K562 treated with DMSO at 1 percent for 12 hours (cell line): ENCODE measurements around the gene KIF7. TPM values are rescaled to one million over a fixed set of nuclear protein-coding genes. Genes with fewer than 3 reads are reported as not detected.

Experiments
- total RNA-seq: library from RNA; unstranded; fragments of 300-600 nt; gene quantifications from 2 replicates; pipeline ENCODE4 v1.2.3, GENCODE V29; 2022; ENCODE audit not compliant: insufficient read depth

The KIF7 gene, protein sequence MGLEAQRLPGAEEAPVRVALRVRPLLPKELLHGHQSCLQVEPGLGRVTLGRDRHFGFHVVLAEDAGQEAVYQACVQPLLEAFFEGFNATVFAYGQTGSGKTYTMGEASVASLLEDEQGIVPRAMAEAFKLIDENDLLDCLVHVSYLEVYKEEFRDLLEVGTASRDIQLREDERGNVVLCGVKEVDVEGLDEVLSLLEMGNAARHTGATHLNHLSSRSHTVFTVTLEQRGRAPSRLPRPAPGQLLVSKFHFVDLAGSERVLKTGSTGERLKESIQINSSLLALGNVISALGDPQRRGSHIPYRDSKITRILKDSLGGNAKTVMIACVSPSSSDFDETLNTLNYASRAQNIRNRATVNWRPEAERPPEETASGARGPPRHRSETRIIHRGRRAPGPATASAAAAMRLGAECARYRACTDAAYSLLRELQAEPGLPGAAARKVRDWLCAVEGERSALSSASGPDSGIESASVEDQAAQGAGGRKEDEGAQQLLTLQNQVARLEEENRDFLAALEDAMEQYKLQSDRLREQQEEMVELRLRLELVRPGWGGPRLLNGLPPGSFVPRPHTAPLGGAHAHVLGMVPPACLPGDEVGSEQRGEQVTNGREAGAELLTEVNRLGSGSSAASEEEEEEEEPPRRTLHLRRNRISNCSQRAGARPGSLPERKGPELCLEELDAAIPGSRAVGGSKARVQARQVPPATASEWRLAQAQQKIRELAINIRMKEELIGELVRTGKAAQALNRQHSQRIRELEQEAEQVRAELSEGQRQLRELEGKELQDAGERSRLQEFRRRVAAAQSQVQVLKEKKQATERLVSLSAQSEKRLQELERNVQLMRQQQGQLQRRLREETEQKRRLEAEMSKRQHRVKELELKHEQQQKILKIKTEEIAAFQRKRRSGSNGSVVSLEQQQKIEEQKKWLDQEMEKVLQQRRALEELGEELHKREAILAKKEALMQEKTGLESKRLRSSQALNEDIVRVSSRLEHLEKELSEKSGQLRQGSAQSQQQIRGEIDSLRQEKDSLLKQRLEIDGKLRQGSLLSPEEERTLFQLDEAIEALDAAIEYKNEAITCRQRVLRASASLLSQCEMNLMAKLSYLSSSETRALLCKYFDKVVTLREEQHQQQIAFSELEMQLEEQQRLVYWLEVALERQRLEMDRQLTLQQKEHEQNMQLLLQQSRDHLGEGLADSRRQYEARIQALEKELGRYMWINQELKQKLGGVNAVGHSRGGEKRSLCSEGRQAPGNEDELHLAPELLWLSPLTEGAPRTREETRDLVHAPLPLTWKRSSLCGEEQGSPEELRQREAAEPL (N-terminal part only)
- total RNA-seq: 1.2 and 1.6 TPM in 2 replicates

DNA sequence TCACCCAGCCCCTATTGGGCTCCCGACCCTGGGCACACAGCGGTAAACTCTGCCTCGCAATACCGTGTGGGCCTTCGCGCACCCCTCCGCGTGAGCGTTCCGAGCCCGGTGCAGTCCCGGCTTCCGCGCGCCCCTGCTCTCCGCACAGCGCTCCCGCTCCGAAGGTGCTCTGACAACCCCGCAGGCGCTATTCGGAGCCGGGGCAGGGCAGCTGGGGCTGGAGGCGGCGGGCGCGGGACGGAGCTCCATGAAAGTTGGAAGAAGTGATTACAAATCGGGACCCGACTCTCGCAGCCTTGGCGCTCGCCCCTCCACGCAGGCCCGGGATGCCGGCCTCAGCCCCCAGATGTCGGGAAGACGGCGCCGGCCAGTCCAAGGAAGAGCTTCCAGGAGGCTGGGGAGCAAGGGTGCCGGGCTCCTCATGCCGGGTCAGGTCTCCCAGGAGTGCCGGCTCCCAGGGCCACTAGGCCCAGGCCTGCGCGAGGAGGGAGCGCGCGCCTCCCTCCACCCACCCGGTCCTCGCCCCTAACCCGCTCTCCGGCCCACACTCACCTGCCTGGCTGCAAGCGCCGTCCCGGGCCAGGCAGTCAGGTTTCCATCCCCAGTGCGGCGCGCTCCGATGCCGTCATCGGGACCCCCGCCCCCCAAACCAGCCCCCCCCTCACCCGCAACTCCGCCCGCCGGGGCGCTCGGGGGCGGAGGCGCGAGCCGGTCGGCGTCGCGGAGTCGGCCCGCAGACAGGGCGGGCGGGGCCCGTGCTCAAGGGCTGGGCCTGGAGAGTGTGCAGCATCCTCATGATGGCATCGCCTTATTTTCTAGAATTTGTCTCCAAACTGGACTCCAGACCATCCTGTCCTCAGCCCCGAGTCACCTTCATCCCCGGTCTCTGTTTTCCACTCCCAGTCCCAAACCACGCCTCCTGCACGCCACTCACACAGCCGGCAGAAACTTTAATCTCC is at the start of gene KIF7:
KIF7 (minus strand) TSS at position 621 of the 959 bp plus-strand sequence. CDS start 2,537 bp downstream, outside the sequence.

DNA sequence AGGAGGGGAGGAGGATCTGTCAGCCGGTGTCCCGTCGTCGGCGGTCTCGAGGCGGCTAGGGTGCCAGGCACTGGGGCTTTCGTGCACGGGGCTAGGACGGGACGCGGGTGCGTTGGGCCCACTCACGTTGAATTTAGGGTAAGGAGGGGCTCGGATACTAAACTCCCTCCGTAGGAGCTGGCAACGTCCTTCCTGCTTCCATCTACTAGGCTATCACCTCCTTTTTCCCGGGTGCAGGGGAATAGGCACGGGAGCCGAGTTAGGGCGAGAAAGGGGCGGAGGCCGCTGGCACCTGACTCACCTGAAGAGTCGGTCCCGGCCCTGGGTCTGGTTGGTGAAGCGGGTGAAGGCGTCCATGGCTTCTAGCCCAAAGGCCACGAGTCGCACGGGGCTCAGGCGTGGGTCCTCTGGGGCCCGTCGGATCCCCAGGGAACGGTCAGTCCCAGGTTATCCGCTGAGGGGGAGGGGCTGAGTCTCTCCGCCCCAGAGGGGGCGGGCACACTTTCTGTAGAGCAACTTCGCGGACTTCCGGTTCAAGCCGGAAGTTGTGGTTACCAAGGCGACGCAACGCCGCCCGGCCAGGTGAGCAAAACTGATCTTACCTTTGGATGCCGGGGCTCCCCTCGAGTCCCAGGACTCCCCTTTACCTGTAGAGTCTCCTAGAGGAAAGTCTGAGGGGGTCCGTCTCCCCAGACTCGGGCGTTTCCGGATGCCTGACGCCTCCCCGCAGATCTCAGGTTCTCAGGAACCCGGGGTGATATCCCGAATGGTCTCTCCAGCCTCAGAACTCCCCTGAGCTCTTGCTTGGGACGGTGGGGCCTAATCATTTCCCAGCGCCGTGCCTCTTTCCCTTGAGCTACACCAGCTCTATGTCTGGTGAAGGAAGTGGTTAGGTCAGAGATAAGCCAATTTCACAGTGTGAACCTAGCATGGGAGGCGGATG is 35.3 kb upstream of the KIF7 start, which contains the start of the genes PEX11A and WDR93:
PEX11A (minus strand) TSS at position 479 of the 943 bp plus-strand sequence; CDS start at position 357, 122 bp downstream.
WDR93 (plus strand) TSS at position 536 of the 943 bp plus-strand sequence. CDS start 10,936 bp downstream, outside the sequence.

DNA sequence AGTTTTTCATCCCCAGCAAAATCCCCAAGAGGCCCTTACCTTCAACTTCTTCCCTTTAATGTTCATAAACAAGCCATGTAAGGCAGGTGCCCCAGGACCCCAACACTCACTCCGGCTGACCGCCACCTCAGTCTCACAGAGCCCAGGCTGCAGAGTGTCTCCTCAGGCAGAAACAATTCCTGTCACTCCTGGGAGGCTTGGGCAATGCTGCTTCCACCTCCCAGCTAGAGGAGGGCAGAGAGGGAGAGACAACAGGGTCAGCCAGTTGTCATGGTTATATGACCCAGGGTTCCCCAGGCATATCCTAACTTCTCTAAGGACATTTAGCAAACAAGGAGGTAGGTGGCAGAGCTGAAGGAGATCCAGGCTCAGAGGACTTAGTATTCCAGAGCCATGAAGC is 23.9 kb upstream of the KIF7 start, which contains the start of gene PLIN1:
PLIN1 (minus strand) TSS at position 156 of the 400 bp plus-strand sequence. CDS start 1,878 bp downstream, outside the sequence.

Other genes with a start within 250 kb of the KIF7 start
- gene RHCG, start 158.9 kb downstream of the KIF7 start, total RNA-seq: not detected in 2 replicates
- gene TICRR, start 80.0 kb downstream of the KIF7 start, total RNA-seq: 6.4 and 15.1 TPM in 2 replicates
- not detected in 2 replicates for gene PLIN1, start 23.9 kb upstream of the KIF7 start, total RNA-seq
- not detected in 2 replicates for gene PEX11A, start 35.3 kb upstream of the KIF7 start, total RNA-seq
- not detected in 2 replicates for gene WDR93, start 35.3 kb upstream of the KIF7 start, total RNA-seq
- 0.34 and 0.43 TPM in 2 replicates for gene MESP1, start 95.8 kb upstream of the KIF7 start, total RNA-seq
- gene MESP2, start 120.9 kb upstream of the KIF7 start, total RNA-seq: not detected in 2 replicates
- 0.42 and 4.7 TPM in 2 replicates for gene ANPEP, start 159.4 kb upstream of the KIF7 start, total RNA-seq
- gene AP3S2, start 238.5 kb upstream of the KIF7 start, total RNA-seq: 14.5 and 42.3 TPM in 2 replicates